Measurements from ENCODE around the gene UGP2.

Gene UGP2

GRCh38 chr2:63820969-63821368 lies 20.7 kb upstream of the UGP2 start:
- H3K9ac ChIP-seq (ENCODE audit: insufficient read length, low read depth), result no peak overlapping the region

GRCh38 chr2:63821396-63821795 lies 20.3 kb upstream of the UGP2 start:
- no peak overlapping the region for H3K9ac ChIP-seq (ENCODE audit: insufficient read length, low read depth)
- no peaks in the 10 kb centered on the region for H3K27me3 ChIP-seq (ENCODE audit: insufficient read depth, insufficient read length)
- no peaks in the 10 kb centered on the region for H3K9me3 ChIP-seq (ENCODE audit: insufficient read depth, low read length)
- no peak overlapping the region for H3K4me3 ChIP-seq (ENCODE audit: insufficient read length, low read depth)
- no peak for DNase-seq (ENCODE audit: low read depth, low spot score)
- H3K36me3 ChIP-seq (ENCODE audit: insufficient read depth, insufficient read length, low read length), result no peaks in the 10 kb centered on the region
- H3K4me1 ChIP-seq (ENCODE audit: insufficient read depth, insufficient read length), result no peaks in the 10 kb centered on the region
- TF ChIP-seq YY1 (IDR thresholded peaks at IDR 0.05; ENCODE audit: insufficient read depth, insufficient read length), result no peak
- TF ChIP-seq SUZ12 (IDR thresholded peaks at IDR 0.05; ENCODE audit: extremely low read depth, insufficient read depth, insufficient read length), result no peak
- no peak for TF ChIP-seq ZNF274 (IDR thresholded peaks at IDR 0.05; ENCODE audit: low read depth, low read length)

More at GRCh38 chr2:63820969-63821368, 20.7 kb upstream of the UGP2 start:
- H3K4me1 ChIP-seq (ENCODE audit: insufficient read depth, insufficient read length), result no peaks in the 10 kb centered on the region
- H3K27me3 ChIP-seq (ENCODE audit: insufficient read depth, insufficient read length), result no peaks in the 10 kb centered on the region
- no peaks in the 10 kb centered on the region for H3K36me3 ChIP-seq (ENCODE audit: insufficient read depth, insufficient read length, low read length)
- H3K9me3 ChIP-seq (ENCODE audit: insufficient read depth, low read length), result no peaks in the 10 kb centered on the region
- H3K4me3 ChIP-seq (ENCODE audit: insufficient read length, low read depth), result no peak overlapping the region
- TF ChIP-seq SUZ12 (IDR thresholded peaks at IDR 0.05; ENCODE audit: extremely low read depth, insufficient read depth, insufficient read length), result no peak
- no peak for DNase-seq (ENCODE audit: low read depth, low spot score)

GRCh38 chr2:63822478-63822877 lies 19.2 kb upstream of the UGP2 start:
- DNase-seq (ENCODE audit: low read depth, low spot score), result no peak
- no peaks in the 10 kb centered on the region for H3K9me3 ChIP-seq (ENCODE audit: insufficient read depth, low read length)
- TF ChIP-seq YY1 (IDR thresholded peaks at IDR 0.05; ENCODE audit: insufficient read depth, insufficient read length) (no peak), ZNF274 (IDR thresholded peaks at IDR 0.05; ENCODE audit: low read depth, low read length) (no peak), SUZ12 (IDR thresholded peaks at IDR 0.05; ENCODE audit: extremely low read depth, insufficient read depth, insufficient read length) (no peak)

GRCh38 chr2:63827749-63828148 lies 13.9 kb upstream of the UGP2 start:
- DNase-seq (ENCODE audit: low read depth, low spot score), result no peak

More at GRCh38 chr2:63822478-63822877, 19.2 kb upstream of the UGP2 start:
- Histone ChIP-seq H3K36me3 (ENCODE audit: insufficient read depth, insufficient read length, low read length) (no peaks in the 10 kb centered on the region), H3K9ac (ENCODE audit: insufficient read length, low read depth) (no peak overlapping the region), H3K4me3 (ENCODE audit: insufficient read length, low read depth) (no peak overlapping the region), H3K4me1 (ENCODE audit: insufficient read depth, insufficient read length) (no peaks in the 10 kb centered on the region), H3K27me3 (ENCODE audit: insufficient read depth, insufficient read length) (no peaks in the 10 kb centered on the region)

GRCh38 chr2:63831176-63831575 lies 10.5 kb upstream of the UGP2 start:
- H3K9me3 ChIP-seq (ENCODE audit: insufficient read depth, low read length), result no peaks in the 10 kb centered on the region
- TF ChIP-seq ZNF274 (IDR thresholded peaks at IDR 0.05; ENCODE audit: low read depth, low read length) (no peak), SUZ12 (IDR thresholded peaks at IDR 0.05; ENCODE audit: extremely low read depth, insufficient read depth, insufficient read length) (no peak), YY1 (IDR thresholded peaks at IDR 0.05; ENCODE audit: insufficient read depth, insufficient read length) (no peak)

More at GRCh38 chr2:63827749-63828148, 13.9 kb upstream of the UGP2 start:
- no peaks in the 10 kb centered on the region for H3K27me3 ChIP-seq (ENCODE audit: insufficient read depth, insufficient read length)
- TF ChIP-seq SUZ12 (IDR thresholded peaks at IDR 0.05; ENCODE audit: extremely low read depth, insufficient read depth, insufficient read length) (no peak), ZNF274 (IDR thresholded peaks at IDR 0.05; ENCODE audit: low read depth, low read length) (no peak), YY1 (IDR thresholded peaks at IDR 0.05; ENCODE audit: insufficient read depth, insufficient read length) (no peak)
- no peaks in the 10 kb centered on the region for H3K4me1 ChIP-seq (ENCODE audit: insufficient read depth, insufficient read length)
- H3K36me3 ChIP-seq (ENCODE audit: insufficient read depth, insufficient read length, low read length), result no peaks in the 10 kb centered on the region
- no peak overlapping the region for H3K9ac ChIP-seq (ENCODE audit: insufficient read length, low read depth)
- H3K4me3 ChIP-seq (ENCODE audit: insufficient read length, low read depth), result no peak overlapping the region
- H3K9me3 ChIP-seq (ENCODE audit: insufficient read depth, low read length), result no peaks in the 10 kb centered on the region

GRCh38 chr2:63834401-63834800 lies 7.3 kb upstream of the UGP2 start:
- no peak overlapping the region for H3K4me3 ChIP-seq (ENCODE audit: insufficient read length, low read depth)
- no peak overlapping the region for H3K9ac ChIP-seq (ENCODE audit: insufficient read length, low read depth)
- H3K9me3 ChIP-seq (ENCODE audit: insufficient read depth, low read length), result no peaks in the 10 kb centered on the region
- no peaks in the 10 kb centered on the region for H3K36me3 ChIP-seq (ENCODE audit: insufficient read depth, insufficient read length, low read length)
- DNase-seq (ENCODE audit: low read depth, low spot score), result no peak
- TF ChIP-seq SUZ12 (IDR thresholded peaks at IDR 0.05; ENCODE audit: extremely low read depth, insufficient read depth, insufficient read length) (no peak), ZNF274 (IDR thresholded peaks at IDR 0.05; ENCODE audit: low read depth, low read length) (no peak), YY1 (IDR thresholded peaks at IDR 0.05; ENCODE audit: insufficient read depth, insufficient read length) (no peak)
- no peaks in the 10 kb centered on the region for H3K27me3 ChIP-seq (ENCODE audit: insufficient read depth, insufficient read length)
- no peaks in the 10 kb centered on the region for H3K4me1 ChIP-seq (ENCODE audit: insufficient read depth, insufficient read length)

More at GRCh38 chr2:63831176-63831575, 10.5 kb upstream of the UGP2 start:
- H3K4me1 ChIP-seq (ENCODE audit: insufficient read depth, insufficient read length), result no peaks in the 10 kb centered on the region
- H3K4me3 ChIP-seq (ENCODE audit: insufficient read length, low read depth), result no peak overlapping the region
- no peaks in the 10 kb centered on the region for H3K27me3 ChIP-seq (ENCODE audit: insufficient read depth, insufficient read length)
- DNase-seq (ENCODE audit: low read depth, low spot score), result no peak
- no peaks in the 10 kb centered on the region for H3K36me3 ChIP-seq (ENCODE audit: insufficient read depth, insufficient read length, low read length)
- no peak overlapping the region for H3K9ac ChIP-seq (ENCODE audit: insufficient read length, low read depth)

- Histone ChIP-seq H3K9me3 (ENCODE audit: insufficient read depth, low read length) (no peaks in the 10 kb centered on the region), H3K9ac (ENCODE audit: insufficient read length, low read depth) (no peak overlapping the region), H3K4me3 (ENCODE audit: insufficient read length, low read depth) (no peak overlapping the region), H3K27me3 (ENCODE audit: insufficient read depth, insufficient read length) (no peaks in the 10 kb centered on the region), H3K36me3 (ENCODE audit: insufficient read depth, insufficient read length, low read length) (no peaks in the 10 kb centered on the region), H3K4me1 (ENCODE audit: insufficient read depth, insufficient read length) (no peaks in the 10 kb centered on the region)
- no peak for DNase-seq (ENCODE audit: low read depth, low spot score)
- TF ChIP-seq YY1 (IDR thresholded peaks at IDR 0.05; ENCODE audit: insufficient read depth, insufficient read length) (no peak), SUZ12 (IDR thresholded peaks at IDR 0.05; ENCODE audit: extremely low read depth, insufficient read depth, insufficient read length) (no peak), ZNF274 (IDR thresholded peaks at IDR 0.05; ENCODE audit: low read depth, low read length) (no peak)
Measured at GRCh38 chr2:63837036-63837594, 4.6 kb upstream of the UGP2 start.

Data from NT2/D1 (cell line).